HG03139 (cell line): ENCODE measurements around the gene SAV1.

Source experiments
- ATAC-seq: cut with Tn5 transposase; IDR thresholded peaks from one replicate; pipeline ENCODE4 v1.9.1; 2021; ENCODE audit not compliant: unreplicated experiment

The SAV1 gene

GRCh38 chr14:50610465-50610864, 57.6 kb downstream of the SAV1 start:
- ATAC-seq, result no peak

GRCh38 chr14:50608302-50608851, 59.7 kb downstream of the SAV1 start:
- no peak for ATAC-seq

GRCh38 chr14:50607761-50608160, 60.3 kb downstream of the SAV1 start:
- ATAC-seq, result no peak

- no peak for ATAC-seq
Observed at GRCh38 chr14:50607181-50607580, 60.9 kb downstream of the SAV1 start.

GRCh38 chr14:50606468-50606867, 61.6 kb downstream of the SAV1 start:
- no peak for ATAC-seq

- ATAC-seq, result no peak
Observed at GRCh38 chr14:50605766-50606165, 62.3 kb downstream of the SAV1 start.

GRCh38 chr14:50603565-50603964, 64.5 kb downstream of the SAV1 start:
- ATAC-seq, result no peak

- ATAC-seq, result no peak
Observed at GRCh38 chr14:50602035-50602434, 66.1 kb downstream of the SAV1 start.

GRCh38 chr14:50601394-50601793, 66.7 kb downstream of the SAV1 start:
- ATAC-seq, result no peak

- ATAC-seq, result no peak
Observed at GRCh38 chr14:50600849-50601248, 67.3 kb downstream of the SAV1 start.

GRCh38 chr14:50599700-50600444, 68.2 kb downstream of the SAV1 start:
- no peak for ATAC-seq

- ATAC-seq, result no peak
Observed at GRCh38 chr14:50598765-50599164, 69.3 kb downstream of the SAV1 start.

- ATAC-seq, result no peak
Observed at GRCh38 chr14:50594577-50595316, 73.4 kb downstream of the SAV1 start.

- ATAC-seq, result no peak
Observed at GRCh38 chr14:50590464-50590863, 77.6 kb downstream of the SAV1 start.
